Stimulated activated naive B cell treated with anti-CD40 and anti-IgM and Interleukin-4, amounts not matched to agents 10 μg/mL and 1 μg/mL and 100 μg/mL, for 72 hours (primary cell): ENCODE results near the gene BAZ2B.

Experiments
- ATAC-seq, 2 donors: fragments of 150-1000 bp; cut with Tn5 transposase; replicated peaks; 2 replicates each; pipeline ENCODE4 v1.10.0; 2021; ENCODE audit warnings: moderate library complexity in 1 of 2
- DNase-seq: peaks from one replicate; pipeline ENCODE4 v3.0.0; 2021
- H3K27ac Mint-ChIP-seq: one replicate; pipeline ENCODE4 v1.8.0; 2022; ENCODE audit warnings: mild to moderate bottlenecking, mixed read lengths
- H3K27me3 Mint-ChIP-seq, 2 donors: one replicate each; pipeline ENCODE4 v1.8.0; 2022; ENCODE audit warnings: mixed read lengths in 2 of 2
- H3K36me3 Mint-ChIP-seq, 2 donors: one replicate each; pipeline ENCODE4 v1.8.0; 2022; ENCODE audit warnings: mixed read lengths in 2 of 2, mild to moderate bottlenecking in 1 of 2
- H3K4me1 Mint-ChIP-seq, 2 donors: one replicate each; pipeline ENCODE4 v1.8.0; 2022; ENCODE audit warnings: mixed read lengths in 2 of 2, mild to moderate bottlenecking in 1 of 2
- H3K4me3 Mint-ChIP-seq, 2 donors: one replicate each; pipeline ENCODE4 v1.8.0; 2022; ENCODE audit warnings: mild to moderate bottlenecking in 2 of 2, mixed read lengths in 2 of 2, moderate library complexity in 1 of 2
- H3K9me3 Mint-ChIP-seq, 2 donors: one replicate each; pipeline ENCODE4 v1.8.0; 2022; ENCODE audit warnings: mixed read lengths in 2 of 2, mild to moderate bottlenecking in 1 of 2

BAZ2B gene

DNA sequence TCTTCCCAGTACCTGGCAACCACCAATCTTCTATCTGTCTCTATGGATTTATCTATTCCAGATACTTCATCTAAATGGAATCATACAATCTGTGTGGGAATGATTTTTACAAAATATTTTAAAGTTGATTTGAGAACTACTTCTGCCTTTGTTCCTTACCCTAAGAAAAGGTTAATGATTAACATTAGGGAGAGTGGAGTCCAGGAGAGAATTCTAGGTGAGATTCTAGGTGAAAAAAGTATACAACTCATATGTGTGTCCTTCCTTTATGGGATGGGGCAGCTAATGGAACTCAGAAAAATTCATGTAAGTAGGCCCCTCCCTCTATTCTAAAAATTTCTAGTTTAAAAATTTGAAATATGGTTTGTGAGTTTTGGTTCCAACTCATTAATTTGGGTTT lies 293.9 kb downstream of the BAZ2B start:
- H3K4me1 Mint-ChIP-seq: no peaks in the 10 kb centered on the region
- no peaks in the 10 kb centered on the region for H3K9me3 Mint-ChIP-seq
- ATAC-seq: no peak
- no peak overlapping the region for H3K27ac Mint-ChIP-seq
- H3K4me3 Mint-ChIP-seq: no peak overlapping the region
- peaks cover 8 to 14% of the 10 kb centered on the region in 2 donors for H3K36me3 Mint-ChIP-seq
- no peak for DNase-seq
- H3K27me3 Mint-ChIP-seq: no peaks in the 10 kb centered on the region

GRCh38 chr2:159317392-159318088 lies 298.8 kb downstream of the BAZ2B start:
- no peak overlapping the region for H3K4me3 Mint-ChIP-seq
- no peak overlapping the region for H3K27ac Mint-ChIP-seq
- DNase-seq: no peak
- no peaks in the 10 kb centered on the region for H3K4me1 Mint-ChIP-seq
- no peak for ATAC-seq
- H3K9me3 Mint-ChIP-seq: peaks cover 0 to 3% of the 10 kb centered on the region in 2 donors
- peaks cover 12 to 17% of the 10 kb centered on the region in 2 donors for H3K36me3 Mint-ChIP-seq
- H3K27me3 Mint-ChIP-seq: no peaks in the 10 kb centered on the region

DNA sequence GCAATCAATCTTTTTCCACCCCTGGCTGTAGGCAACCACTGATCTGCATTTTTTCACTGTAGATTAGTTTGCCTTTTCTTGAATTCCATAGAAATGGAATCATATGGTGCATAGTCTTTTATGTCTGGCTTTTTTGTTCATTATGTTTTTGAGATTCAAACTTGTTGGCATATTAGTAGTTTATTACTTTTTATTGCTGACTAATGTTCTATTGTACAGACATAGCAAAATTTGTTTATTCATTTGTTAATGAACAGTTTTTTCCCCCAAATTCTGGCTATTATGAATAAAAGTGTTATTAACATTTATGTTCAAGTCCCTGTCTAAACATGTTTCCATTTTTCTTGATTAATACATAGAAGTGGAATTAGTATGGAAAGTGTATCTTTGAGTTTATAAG lies 308.4 kb downstream of the BAZ2B start:
- Mint-ChIP-seq H3K4me3 (no peak overlapping the region), H3K36me3 (peaks cover 0 to 6% of the 10 kb centered on the region in 2 donors), H3K9me3 (peaks cover 9 to 10% of the 10 kb centered on the region in 2 donors), H3K4me1 (no peaks in the 10 kb centered on the region), H3K27ac (no peak overlapping the region), H3K27me3 (peaks cover 0 to 6% of the 10 kb centered on the region in 2 donors)
- DNase-seq (no peak), ATAC-seq (no peak)

DNA sequence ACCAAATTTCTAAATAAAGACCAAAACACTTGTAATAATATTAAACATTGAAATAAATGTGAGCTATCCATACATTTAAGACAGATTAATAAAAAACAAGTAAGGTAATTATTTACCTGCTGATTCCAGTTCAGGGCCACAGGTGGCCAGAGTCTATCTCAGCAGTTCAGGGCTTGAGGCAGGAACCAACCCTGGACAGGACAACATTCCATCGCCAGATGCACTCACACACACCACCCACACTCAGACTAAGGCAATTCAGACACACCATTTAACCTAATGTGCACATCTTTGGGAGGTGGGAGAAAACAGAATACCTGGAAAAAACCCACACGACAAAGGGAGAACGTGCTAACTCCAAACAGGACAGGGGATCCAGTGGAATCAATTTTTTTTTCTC lies 315.8 kb downstream of the BAZ2B start:
- Mint-ChIP-seq H3K36me3 (peaks cover 0 to 6% of the 10 kb centered on the region in 2 donors), H3K9me3 (peaks cover 10% of the 10 kb centered on the region in 2 donors), H3K4me3 (no peak overlapping the region), H3K27ac (no peak overlapping the region), H3K27me3 (peaks cover 0 to 10% of the 10 kb centered on the region in 2 donors), H3K4me1 (no peaks in the 10 kb centered on the region)
- ATAC-seq (no peak), DNase-seq (no peak)

- DNase-seq: no peak
- H3K36me3 Mint-ChIP-seq: no peaks in the 10 kb centered on the region
- H3K9me3 Mint-ChIP-seq: peaks cover 1 to 4% of the 10 kb centered on the region in 2 donors
- no peaks in the 10 kb centered on the region for H3K4me1 Mint-ChIP-seq
- H3K4me3 Mint-ChIP-seq: no peak overlapping the region
- no peak for ATAC-seq
- no peak overlapping the region for H3K27ac Mint-ChIP-seq
- peaks cover 0 to 5% of the 10 kb centered on the region in 2 donors for H3K27me3 Mint-ChIP-seq
These were observed 317.4 kb downstream of the BAZ2B start for GRCh38 chr2:159298967-159299366.

DNA sequence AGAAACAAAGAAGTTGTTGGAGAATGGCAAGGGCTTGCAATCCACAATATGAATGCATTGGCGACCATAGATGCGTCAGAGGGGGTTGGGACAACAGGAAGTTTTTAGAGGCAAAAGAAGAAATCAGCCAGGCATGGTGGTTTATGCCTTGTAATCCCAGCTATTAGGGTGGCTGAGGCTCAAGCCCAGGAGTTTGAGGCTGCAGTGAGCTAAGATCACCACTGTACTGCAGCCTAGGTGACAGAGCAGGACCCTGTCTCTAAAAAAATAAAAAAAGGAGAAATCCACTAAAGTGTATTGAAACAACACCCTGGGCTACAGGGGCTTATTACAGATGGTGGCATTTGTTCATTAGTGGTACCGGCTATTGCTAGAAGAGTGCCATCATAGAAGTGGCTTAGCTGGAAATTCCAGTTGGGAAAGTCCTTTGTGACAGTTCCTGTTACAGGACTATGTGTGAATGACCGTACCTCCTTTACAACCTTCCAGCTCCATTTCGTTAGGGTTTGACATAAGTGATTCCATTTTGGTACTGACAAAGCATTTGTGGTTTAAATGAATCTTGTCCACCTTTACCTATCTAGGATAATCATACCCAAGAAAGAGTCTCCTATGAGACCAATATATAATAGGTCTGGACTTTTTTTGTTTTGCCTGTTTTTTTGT lies 319.2 kb downstream of the BAZ2B start:
- no peak for DNase-seq
- Mint-ChIP-seq H3K4me1 (no peaks in the 10 kb centered on the region), H3K27me3 (peaks cover 0 to 6% of the 10 kb centered on the region in 2 donors), H3K9me3 (peaks cover 0 to 2% of the 10 kb centered on the region in 2 donors), H3K4me3 (no peak overlapping the region), H3K36me3 (no peaks in the 10 kb centered on the region), H3K27ac (no peak overlapping the region)
- ATAC-seq: no peak

GRCh38 chr2:159292157-159292556 lies 324.2 kb downstream of the BAZ2B start:
- ATAC-seq: no peak
- Mint-ChIP-seq H3K9me3 (no peaks in the 10 kb centered on the region), H3K4me3 (no peak overlapping the region), H3K27ac (no peak overlapping the region), H3K36me3 (no peaks in the 10 kb centered on the region), H3K27me3 (peaks cover 0 to 8% of the 10 kb centered on the region in 2 donors), H3K4me1 (peaks cover 0 to 10% of the 10 kb centered on the region in 2 donors)
- no peak for DNase-seq

- DNase-seq (no peak), ATAC-seq (no peak)
- no peaks in the 10 kb centered on the region for H3K9me3 Mint-ChIP-seq
- no peaks in the 10 kb centered on the region for H3K36me3 Mint-ChIP-seq
- no peak overlapping the region for H3K4me3 Mint-ChIP-seq
- peaks cover 6 to 16% of the 10 kb centered on the region in 2 donors for H3K4me1 Mint-ChIP-seq
- H3K27ac Mint-ChIP-seq: no peak overlapping the region
- peaks cover 0 to 3% of the 10 kb centered on the region in 2 donors for H3K27me3 Mint-ChIP-seq
These were observed 325.9 kb downstream of the BAZ2B start for GRCh38 chr2:159290289-159290907.

- ATAC-seq (no peak), DNase-seq (no peak)
- Mint-ChIP-seq H3K9me3 (no peaks in the 10 kb centered on the region), H3K27ac (no peak overlapping the region), H3K4me1 (peaks cover 14 to 42% of the 10 kb centered on the region in 2 donors), H3K36me3 (peaks cover 0 to 1% of the 10 kb centered on the region in 2 donors), H3K27me3 (peaks cover 0 to 3% of the 10 kb centered on the region in 2 donors), H3K4me3 (no peak overlapping the region)
These were observed 328.6 kb downstream of the BAZ2B start for GRCh38 chr2:159287733-159288132.

DNA sequence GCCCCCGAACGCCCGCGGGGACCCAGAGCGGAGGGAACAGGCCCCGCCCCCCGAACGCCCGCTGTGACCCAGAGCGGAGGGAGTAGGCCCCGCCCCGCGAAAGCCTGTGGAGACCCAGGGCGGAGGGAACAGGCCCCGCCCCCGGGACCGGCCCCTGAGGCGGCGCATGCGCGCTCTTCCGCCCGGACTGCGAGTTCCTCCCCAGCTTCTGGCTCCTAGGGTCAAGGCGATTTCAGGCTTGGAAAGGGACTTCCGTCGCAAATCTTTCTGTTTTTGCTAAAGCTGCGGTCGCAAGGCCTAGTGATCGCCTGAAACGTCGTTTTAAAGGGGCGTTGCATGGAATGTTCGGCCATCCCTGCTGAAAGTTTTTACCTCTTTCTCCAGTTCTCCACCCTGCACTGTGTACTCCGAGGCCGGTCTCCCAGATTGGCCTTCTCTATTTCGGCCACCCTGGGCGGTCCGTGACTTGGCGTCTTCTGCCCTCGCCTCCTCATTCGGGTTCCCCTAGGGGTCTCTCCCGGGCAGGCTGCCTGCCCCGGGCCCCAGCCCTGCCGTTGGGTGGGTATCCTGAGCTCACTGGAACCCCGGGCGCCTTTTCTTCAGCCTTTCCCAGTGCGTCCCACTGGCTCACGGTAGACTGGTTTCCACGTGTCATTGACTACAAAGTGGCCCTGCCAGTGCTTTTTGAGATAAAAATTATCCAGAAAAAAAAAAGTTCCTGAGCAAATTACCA lies 329.5 kb downstream of the BAZ2B start:
- Mint-ChIP-seq H3K4me3 (peak overlapping the region; percentile 88 to 93), H3K36me3 (peaks cover 0 to 6% of the 10 kb centered on the region in 2 donors), H3K27me3 (no peaks in the 10 kb centered on the region), H3K27ac (peak overlapping the region; percentile 93), H3K9me3 (no peaks in the 10 kb centered on the region), H3K4me1 (peaks cover 17 to 49% of the 10 kb centered on the region in 2 donors)
- ATAC-seq: peak; percentile 93 to 96
- peak; percentile 96 for DNase-seq

- Mint-ChIP-seq H3K4me3 (peak within 1 kb of the TSS; percentile 88 to 93), H3K27ac (peak within 1 kb of the TSS; percentile 93), H3K27me3 (no peaks in the 10 kb centered on the region), H3K9me3 (no peaks in the 10 kb centered on the region), H3K36me3 (peaks cover 0 to 12% of the 10 kb centered on the region in 2 donors), H3K4me1 (peaks cover 17 to 55% of the 10 kb centered on the region in 2 donors)
- DNase-seq (peak; percentile 42), ATAC-seq (peak; percentile 57 to 58)
These were observed 330.2 kb downstream of the BAZ2B start, which contains the start of gene WDSUB1 for GRCh38 chr2:159285929-159286708. Gene WDSUB1, minus strand, starts transcription at chr2:159286703. Its CDS starts 3,634 bp downstream, at chr2:159283069.

GRCh38 chr2:159285433-159285832 lies 330.9 kb downstream of the BAZ2B start:
- peaks cover 0 to 12% of the 10 kb centered on the region in 2 donors for H3K36me3 Mint-ChIP-seq
- H3K9me3 Mint-ChIP-seq: no peaks in the 10 kb centered on the region
- no peak for DNase-seq
- H3K27me3 Mint-ChIP-seq: no peaks in the 10 kb centered on the region
- H3K4me3 Mint-ChIP-seq: peak overlapping the region; percentile 88 to 93
- peaks cover 17 to 58% of the 10 kb centered on the region in 2 donors for H3K4me1 Mint-ChIP-seq
- ATAC-seq: no peak
- H3K27ac Mint-ChIP-seq: peak overlapping the region; percentile 93

DNA sequence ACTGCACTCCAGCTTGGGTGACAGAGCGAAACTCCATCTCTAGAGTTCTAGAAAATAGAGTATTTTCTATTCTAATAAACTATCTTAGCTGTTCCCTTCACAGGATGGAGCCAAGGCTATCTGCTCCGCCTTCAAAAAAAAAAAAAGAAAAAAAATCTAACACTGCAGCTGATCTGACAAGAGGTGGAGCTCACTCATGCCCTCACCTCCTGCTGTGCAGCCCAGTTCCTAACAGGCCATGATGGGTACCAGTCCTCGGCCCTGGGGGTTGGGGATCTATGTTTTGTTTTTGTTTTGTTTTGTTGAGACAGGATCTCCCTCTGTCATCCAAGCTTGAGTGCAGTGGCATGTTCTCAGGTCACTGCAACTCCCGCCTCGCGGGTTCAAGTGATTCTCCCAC lies 332.8 kb downstream of the BAZ2B start:
- Mint-ChIP-seq H3K36me3 (peaks cover 0 to 16% of the 10 kb centered on the region in 2 donors), H3K4me1 (peaks cover 17 to 53% of the 10 kb centered on the region in 2 donors), H3K27ac (no peak overlapping the region), H3K9me3 (no peaks in the 10 kb centered on the region), H3K27me3 (no peaks in the 10 kb centered on the region), H3K4me3 (no peak overlapping the region)
- ATAC-seq (no peak), DNase-seq (no peak)
